ENCODE data around the gene PIK3AP1. TPM values are rescaled to one million over a fixed set of nuclear protein-coding genes. Genes with fewer than 3 reads are reported as not detected.

Gene PIK3AP1
- total RNA-seq, 1 experiment from 2014 or later: 1.7 TPM

DNA sequence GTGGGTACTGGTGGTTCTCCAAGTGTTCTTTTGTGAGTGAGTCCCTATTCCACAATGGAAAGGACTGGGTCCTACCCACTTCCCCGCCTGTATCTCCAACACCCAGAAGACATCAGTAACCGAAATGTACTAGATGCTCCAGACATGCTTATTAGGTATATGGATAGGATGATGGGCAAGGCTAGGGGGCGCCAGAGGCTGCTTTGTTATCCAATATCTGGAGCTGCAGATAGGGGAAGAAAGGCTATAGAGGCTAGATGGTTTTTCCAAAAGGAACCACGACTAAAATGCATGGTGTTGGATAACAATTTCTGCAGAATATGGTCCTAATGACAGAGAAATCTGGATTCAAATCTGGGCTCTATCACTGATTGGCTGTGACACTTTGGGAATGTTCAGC lies 77.3 kb downstream of the PIK3AP1 start:
- Histone ChIP-seq H2BK12ac (ENCODE audit: insufficient read length, low read depth, low read length) (no peak overlapping the region), H4K91ac (ENCODE audit: insufficient read length, low read depth, low read length) (no peak overlapping the region), H3K27me3 (ENCODE audit: insufficient read depth, low read length) (no peaks in the 10 kb centered on the region), H3K79me2 (ENCODE audit: insufficient read depth, low read length) (no peaks in the 10 kb centered on the region), H3K23ac (ENCODE audit: insufficient read length, low read depth, low read length) (no peak overlapping the region), H3K27ac (ENCODE audit: insufficient read length, low read depth, low read length) (no peak overlapping the region), H2BK15ac (ENCODE audit: low read depth, low read length) (no peak overlapping the region), H2AK5ac (ENCODE audit: insufficient read length, low read length) (no peak overlapping the region), H2BK20ac (ENCODE audit: low read depth, low read length, poor library complexity, severe bottlenecking) (no peak overlapping the region), H4K8ac (replicated peaks; ENCODE audit: insufficient read length, low read depth, low read length) (no peak overlapping the region), H4K5ac (ENCODE audit: insufficient read length, low read depth, low read length) (no peak overlapping the region), H3K4me1 (ENCODE audit: insufficient read depth, low read length) (no peaks in the 10 kb centered on the region), H3K79me1 (ENCODE audit: insufficient read depth, low read depth, low read length, poor library complexity, severe bottlenecking) (no peaks in the 10 kb centered on the region), H3T11ph (ENCODE audit: low read length) (no peak overlapping the region), H3K56ac (ENCODE audit: insufficient read length, low read depth, low read length) (no peak overlapping the region), H2BK5ac (ENCODE audit: insufficient read length, low read length) (no peak overlapping the region), H3K9ac (ENCODE audit: extremely low read depth, insufficient read length, low read length) (no peak overlapping the region), H3K4ac (ENCODE audit: low read depth, low read length) (no peak overlapping the region), H3K18ac (ENCODE audit: insufficient read length, low read depth, low read length) (no peak overlapping the region), H4K20me1 (ENCODE audit: control insufficient read depth, insufficient read depth, insufficient read length) (no peaks in the 10 kb centered on the region), H2BK120ac (ENCODE audit: low read depth, low read length, poor library complexity, severe bottlenecking) (no peak overlapping the region), H3K4me2 (ENCODE audit: insufficient read depth, insufficient read length, low read length) (no peak overlapping the region), H2AFZ (ENCODE audit: low read length) (no peak overlapping the region), H3K9me3 (ENCODE audit: control insufficient read depth, low read depth, low read length) (no peaks in the 10 kb centered on the region), H3K14ac (ENCODE audit: insufficient read depth, low read length) (no peak overlapping the region), H3K23me2 (ENCODE audit: insufficient read length, low read depth, low read length, poor library complexity, severe bottlenecking) (no peaks in the 10 kb centered on the region)
- no peaks in the 10 kb centered on the region for H3K27me3 Mint-ChIP-seq (ENCODE audit: low read depth)
- TF ChIP-seq, protein P1, sequence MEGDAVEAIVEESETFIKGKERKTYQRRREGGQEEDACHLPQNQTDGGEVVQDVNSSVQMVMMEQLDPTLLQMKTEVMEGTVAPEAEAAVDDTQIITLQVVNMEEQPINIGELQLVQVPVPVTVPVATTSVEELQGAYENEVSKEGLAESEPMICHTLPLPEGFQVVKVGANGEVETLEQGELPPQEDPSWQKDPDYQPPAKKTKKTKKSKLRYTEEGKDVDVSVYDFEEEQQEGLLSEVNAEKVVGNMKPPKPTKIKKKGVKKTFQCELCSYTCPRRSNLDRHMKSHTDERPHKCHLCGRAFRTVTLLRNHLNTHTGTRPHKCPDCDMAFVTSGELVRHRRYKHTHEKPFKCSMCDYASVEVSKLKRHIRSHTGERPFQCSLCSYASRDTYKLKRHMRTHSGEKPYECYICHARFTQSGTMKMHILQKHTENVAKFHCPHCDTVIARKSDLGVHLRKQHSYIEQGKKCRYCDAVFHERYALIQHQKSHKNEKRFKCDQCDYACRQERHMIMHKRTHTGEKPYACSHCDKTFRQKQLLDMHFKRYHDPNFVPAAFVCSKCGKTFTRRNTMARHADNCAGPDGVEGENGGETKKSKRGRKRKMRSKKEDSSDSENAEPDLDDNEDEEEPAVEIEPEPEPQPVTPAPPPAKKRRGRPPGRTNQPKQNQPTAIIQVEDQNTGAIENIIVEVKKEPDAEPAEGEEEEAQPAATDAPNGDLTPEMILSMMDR (conservative IDR thresholded peaks at IDR 0.05): peak; percentile 81
- H3K9me3 Mint-ChIP-seq: no peaks in the 10 kb centered on the region; a peak in 1 of 5 replicates
- H3K4me1 Mint-ChIP-seq: peaks cover 0 to 6% of the 10 kb centered on the region in 2 experiments; a peak in 1 of 4 replicates
- no peaks in the 10 kb centered on the region for H3K36me3 Mint-ChIP-seq (ENCODE audit: insufficient read depth in 1 of 3, low read depth in 3 of 3)
- no peak overlapping the region for H3K27ac Mint-ChIP-seq
- WGBS (ENCODE audit: extremely low coverage, insufficient read length, low lambda C conversion rate): no CpG with 5 or more reads among the region's 4 CpGs
- no peak overlapping the region; a peak in 1 of 5 replicates for H3K4me3 Mint-ChIP-seq
- peak; percentile 67 for DNase-seq

Measured in H9 (cell line).